Stomach (tissue), 9 donors: ENCODE data around the gene CAPN10. TPM values are rescaled to one million over a fixed set of nuclear protein-coding genes. Genes with fewer than 3 reads are reported as not detected.

ENCODE experiments used
- DNase-seq, 2 donors: peaks; one replicate each; pipeline versions ENCODE4 v3.0.0 to v3.0.0-alpha.2; 2013 to 2019
- H3K27ac ChIP-seq, 5 donors: fragments of 200-600 bp in 4 of 5; sonication (generic) in 4 of 5; one replicate each; pipeline ENCODE4 v1.5.1; 2013 to 2019; ENCODE audit warnings: mild to moderate bottlenecking in 1 of 5, moderate library complexity in 1 of 5
- H3K27me3 ChIP-seq, 3 donors: fragments of 200-600 bp; sonication (generic); one replicate each; pipeline ENCODE4 v1.5.1; 2017 to 2019; ENCODE audit warnings: mixed run types in 1 of 3
- H3K36me3 ChIP-seq, 4 donors: fragments of 200-600 bp; sonication (generic); 1 replicate in 3 of 4; 2 replicates in 1 of 4; pipeline ENCODE4 v1.5.1; 2016 to 2019
- H3K4me1 ChIP-seq, 4 donors: fragments of 200-600 bp; sonication (generic); one replicate each; pipeline ENCODE4 v1.5.1; 2016 to 2019
- H3K4me3 ChIP-seq, 4 donors: fragments of 200-600 bp; sonication (generic) in 3 of 4; one replicate each; pipeline ENCODE4 v1.5.1; 2016 to 2019; ENCODE audit warnings: mild to moderate bottlenecking in 1 of 4
- H3K9me3 ChIP-seq, 4 donors: fragments of 200-600 bp; sonication (generic); one replicate each; pipeline ENCODE4 v1.5.1; 2016 to 2019
- CTCF ChIP-seq, 7 experiments: fragments of 450-650 bp in 4 of 7; fragments of 200-600 bp in 3 of 7; sonication (generic) in 3 of 7; IDR thresholded peaks; one replicate each; pipeline ENCODE4 v1.5.1; 2016 to 2019; ENCODE audit warnings: antibody characterized with exemption in 7 of 7, control low read depth in 2 of 7, mild to moderate bottlenecking in 1 of 7
- EP300 ChIP-seq: sonication (generic); formaldehyde crosslinking; IDR thresholded peaks from one replicate; pipeline ENCODE4 v1.6.1; 2017; ENCODE audit warnings: antibody characterized with exemption
- POLR2A ChIP-seq, 4 donors: fragments of 450-650 bp; IDR thresholded peaks; one replicate each; pipeline ENCODE4 v1.6.1; 2016; ENCODE audit warnings: antibody characterized with exemption in 4 of 4, control low read depth in 2 of 4, mild to moderate bottlenecking in 1 of 4, moderate library complexity in 1 of 4
- POLR2AphosphoS5 ChIP-seq, 3 donors: sonication (generic); formaldehyde crosslinking; IDR thresholded peaks; one replicate each; pipeline ENCODE4 v1.6.1; 2016; ENCODE audit warnings: antibody characterized with exemption in 3 of 3
- WGBS, 5 donors: extraction: QIAGEN DNeasy Blood & Tissue Kit in 3 of 5; methylation state at CpG; one replicate each; pipeline versions ENCODE4 v1.1.5 to v1.1.7; 2013 to 2018; 5-methylcytosine and 5-hydroxymethylcytosine counted together
- intact Hi-C: fragments of 100-400 bp; cut with DNase I; formaldehyde crosslinking; loops from one replicate; pipeline ENCODE4 v1.15.1; 2023; ENCODE audit warnings: low total_unique reads
- polyA plus RNA-seq, 3 donors: library from polyadenylated mRNA; stranded (reverse); fragments of 200-250 nt; gene quantifications; one replicate each; pipeline ENCODE4 v1.2.3, GENCODE V29; 2013
- total RNA-seq, 5 donors: library from RNA; depleted of rRNA; stranded (reverse); fragments of >200 nt; gene quantifications; one replicate each; pipeline versions ENCODE4 v1.1.0 to v1.2.3, GENCODE V29; 2014 to 2016
- donor health status: healthy with polysubstance abuse.
- donor health status: Bipolar disorder and iron deficiency.
- donor health status: healthy.

Gene CAPN10
- total and polyA plus RNA-seq, 8 donors = 17.7 to 197 (median 36.6) TPM

- peak overlapping the region in 1 of 5 donors; percentile 23 for H3K27ac ChIP-seq
- 86 to 92% (median 90%) methylated on average over 26 to 32 of the region's 32 CpGs for WGBS, 5 donors
- no peak for DNase-seq
Measured at GRCh38 chr2:240602266-240603050, 15.9 kb downstream of the CAPN10 start.

GRCh38 chr2:240603081-240603835 is 16.7 kb downstream of the CAPN10 start:
- no peak for TF ChIP-seq POLR2AphosphoS5 (IDR thresholded peaks at IDR 0.05)
- no peak for TF ChIP-seq CTCF (IDR thresholded peaks at IDR 0.05)
- WGBS, 5 donors = 78 to 85% (median 82%) methylated on average over 15 to 22 of the region's 22 CpGs
- DNase-seq = no peak
- H3K4me1 ChIP-seq = peaks cover 8 to 27% (median 23%) of the 10 kb centered on the region in 4 donors
- peaks cover 4 to 48% (median 31%) of the 10 kb centered on the region in 4 donors for H3K36me3 ChIP-seq
- H3K27me3 ChIP-seq = no peaks in the 10 kb centered on the region
- intact Hi-C loops = no loop called here
- H3K4me3 ChIP-seq = no peak overlapping the region
- H3K27ac ChIP-seq = peak overlapping the region in 1 of 5 donors; percentile 83
- H3K9me3 ChIP-seq = no peaks in the 10 kb centered on the region

More at GRCh38 chr2:240602266-240603050, 15.9 kb downstream of the CAPN10 start:
- no peaks in the 10 kb centered on the region for H3K9me3 ChIP-seq
- H3K36me3 ChIP-seq = peaks cover 9 to 56% (median 39%) of the 10 kb centered on the region in 4 donors
- H3K4me3 ChIP-seq = no peak overlapping the region
- no peak for TF ChIP-seq EP300
- TF ChIP-seq POLR2AphosphoS5 (IDR thresholded peaks at IDR 0.05) = no peak
- TF ChIP-seq POLR2A (IDR thresholded peaks at IDR 0.05) = no peak
- no peak for TF ChIP-seq CTCF (IDR thresholded peaks at IDR 0.05)
- no peaks in the 10 kb centered on the region for H3K27me3 ChIP-seq
- intact Hi-C loops = no loop called here
- H3K4me1 ChIP-seq = peaks cover 8 to 27% (median 23%) of the 10 kb centered on the region in 4 donors

DNA sequence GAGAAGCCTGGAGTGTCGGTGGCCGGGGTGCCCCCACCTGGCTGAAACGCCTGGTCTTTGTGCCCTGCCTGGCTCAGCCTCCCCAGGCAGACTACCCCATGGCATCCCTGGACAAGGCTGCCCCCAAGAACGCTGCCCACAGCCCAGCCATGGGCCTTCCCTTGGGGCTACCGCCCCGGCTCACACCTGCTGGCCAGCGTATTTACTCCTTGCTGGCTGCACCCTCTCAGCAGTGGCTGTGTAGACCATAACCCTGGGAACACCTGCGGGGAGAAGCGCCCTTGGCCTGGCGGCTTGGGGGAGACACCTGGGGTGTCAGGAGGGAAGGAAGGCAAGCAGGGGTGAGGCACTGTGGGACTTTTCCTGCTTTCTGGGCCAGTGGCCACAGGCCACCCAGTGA is 17.3 kb downstream of the CAPN10 start:
- intact Hi-C loops = no loop called here
- H3K9me3 ChIP-seq = no peaks in the 10 kb centered on the region
- peaks cover 0 to 42% (median 25%) of the 10 kb centered on the region in 4 donors for H3K36me3 ChIP-seq
- DNase-seq = no peak
- TF ChIP-seq POLR2A (IDR thresholded peaks at IDR 0.05) (no peak), POLR2AphosphoS5 (IDR thresholded peaks at IDR 0.05) (no peak), CTCF (IDR thresholded peaks at IDR 0.05) (no peak), EP300 (no peak)
- peak overlapping the region in 3 of 5 donors; percentile 70 to 84 (median 83) for H3K27ac ChIP-seq
- no peak overlapping the region for H3K4me3 ChIP-seq
- H3K4me1 ChIP-seq = peaks cover 8 to 27% (median 23%) of the 10 kb centered on the region in 4 donors
- WGBS, 5 donors = 71 to 86% (median 79%) methylated on average over 7 to 10 of the region's 10 CpGs
- H3K27me3 ChIP-seq = no peaks in the 10 kb centered on the region

GRCh38 chr2:240604291-240604938 is 17.9 kb downstream of the CAPN10 start:
- H3K9me3 ChIP-seq = no peaks in the 10 kb centered on the region
- WGBS, 5 donors = 15 to 27% (median 21%) methylated on average over 4 to 11 of the region's 11 CpGs
- no peaks in the 10 kb centered on the region for H3K27me3 ChIP-seq
- TF ChIP-seq EP300 (no peak), POLR2A (IDR thresholded peaks at IDR 0.05) (no peak), POLR2AphosphoS5 (IDR thresholded peaks at IDR 0.05) (peak in 1 of 3 donors; percentile 64), CTCF (IDR thresholded peaks at IDR 0.05) (peak in 5 of 7 experiments; percentile 57 to 65 (median 60))
- peaks cover 0 to 36% (median 20%) of the 10 kb centered on the region in 4 donors for H3K36me3 ChIP-seq
- intact Hi-C loops = no loop called here
- peaks cover 8 to 27% (median 23%) of the 10 kb centered on the region in 4 donors for H3K4me1 ChIP-seq
- H3K27ac ChIP-seq = peak overlapping the region; percentile 66 to 84 (median 78)
- H3K4me3 ChIP-seq = no peak overlapping the region
- DNase-seq = peak; percentile 90
